NOMO-1 treated with dmso at 0.1 percent for 144 hours (cell line): ENCODE data around the gene GRAMD1B.

Experiments used
- DNase-seq: peaks from one replicate; lab custom pipeline; 2025; ENCODE audit not compliant: unreplicated experiment; lab: John Stamatoyannopoulos, UW

GRAMD1B gene

GRCh38 chr11:123585206-123585605 lies 155.1 kb downstream of the GRAMD1B start:
- no peak for DNase-seq

- no peak for DNase-seq
Measured at GRCh38 chr11:123585706-123586105, 155.6 kb downstream of the GRAMD1B start.

- DNase-seq, result no peak
Measured at GRCh38 chr11:123586568-123586967, 156.5 kb downstream of the GRAMD1B start.

- DNase-seq, result no peak
Measured at GRCh38 chr11:123587044-123587443, 157.0 kb downstream of the GRAMD1B start.

- DNase-seq, result no peak
Measured at GRCh38 chr11:123587559-123587958, 157.5 kb downstream of the GRAMD1B start.

- DNase-seq, result no peak
Measured at GRCh38 chr11:123588117-123588863, 158.2 kb downstream of the GRAMD1B start.

- DNase-seq, result no peak
Measured at GRCh38 chr11:123588864-123589262, 158.8 kb downstream of the GRAMD1B start.

GRCh38 chr11:123590296-123590912 lies 160.3 kb downstream of the GRAMD1B start:
- no peak for DNase-seq

- DNase-seq, result no peak
Measured at GRCh38 chr11:123593570-123593969, 163.5 kb downstream of the GRAMD1B start.

- no peak for DNase-seq
Measured at GRCh38 chr11:123594188-123594901, 164.3 kb downstream of the GRAMD1B start.

GRCh38 chr11:123594921-123595320 lies 164.9 kb downstream of the GRAMD1B start:
- no peak for DNase-seq

- DNase-seq, result no peak
Measured at GRCh38 chr11:123597859-123598258, 167.8 kb downstream of the GRAMD1B start.

- no peak for DNase-seq
Measured at GRCh38 chr11:123601136-123601535, 171.1 kb downstream of the GRAMD1B start.

- no peak for DNase-seq
Measured at GRCh38 chr11:123601743-123602142, 171.7 kb downstream of the GRAMD1B start.

GRCh38 chr11:123603666-123604065 lies 173.6 kb downstream of the GRAMD1B start:
- DNase-seq, result no peak

GRCh38 chr11:123607781-123608180 lies 177.7 kb downstream of the GRAMD1B start:
- DNase-seq, result no peak

- DNase-seq, result no peak
Measured at GRCh38 chr11:123608371-123608770, 178.3 kb downstream of the GRAMD1B start.

GRCh38 chr11:123608945-123609344 lies 178.9 kb downstream of the GRAMD1B start:
- DNase-seq, result no peak

- DNase-seq, result no peak
Measured at GRCh38 chr11:123611698-123612097, 181.6 kb downstream of the GRAMD1B start.

GRCh38 chr11:123616505-123617198 lies 186.6 kb downstream of the GRAMD1B start:
- no peak for DNase-seq

- no peak for DNase-seq
Measured at GRCh38 chr11:123622576-123622975, 192.5 kb downstream of the GRAMD1B start.
